ENCODE measurements around the gene PATL2.
"Not testable (repeated sequence)": the region's sequence is repeated elsewhere in the genome, so short reads cannot be mapped to it uniquely, and the experiment has no call there.

Gene PATL2

DNA sequence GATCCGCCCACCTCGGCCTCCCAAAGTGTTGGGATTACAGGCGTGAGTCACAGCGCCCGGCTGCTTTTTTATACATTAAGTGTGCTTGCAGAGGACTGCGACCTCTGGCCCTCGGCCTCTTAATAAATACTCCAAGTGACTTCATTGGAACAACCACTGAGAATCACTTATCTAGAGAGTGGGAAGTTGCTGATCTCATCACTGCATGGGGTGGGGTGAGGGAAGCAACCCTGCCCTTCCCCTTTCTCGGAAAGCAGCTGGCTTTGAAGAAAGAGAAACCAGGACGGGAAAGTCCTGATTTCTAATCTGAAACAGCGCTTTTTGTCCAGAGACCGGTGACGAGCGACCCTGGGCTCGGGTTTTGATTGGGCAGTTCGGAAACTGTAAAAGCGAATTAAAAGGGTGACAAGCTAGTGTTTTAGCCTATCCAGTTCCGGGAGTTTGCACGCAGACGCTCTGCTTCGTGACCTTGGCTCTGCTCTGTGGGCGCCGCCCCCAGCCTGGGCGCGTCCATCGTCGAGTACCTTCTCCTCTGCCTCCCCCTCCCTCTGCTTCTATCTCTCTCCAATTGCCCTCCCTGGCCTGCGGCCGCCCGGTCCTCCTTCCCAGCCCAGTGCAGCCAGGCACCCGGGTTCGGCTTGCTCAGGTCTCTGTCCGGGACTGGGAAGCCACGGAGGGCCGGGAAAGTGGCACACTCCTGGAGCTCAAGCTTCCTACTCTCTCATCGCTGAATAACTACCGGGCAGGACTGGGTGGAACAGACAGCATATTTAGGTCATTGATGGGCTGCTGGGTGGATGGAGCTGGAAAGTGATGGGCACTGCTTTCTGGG lies 17.7 kb upstream of the PATL2 start:
- H2AFZ ChIP-seq (ENCODE audit: low read length, unreplicated experiment), result peak overlapping the region; percentile 19
- H3K27me3 ChIP-seq (ENCODE audit: insufficient read depth, low read length), result no peaks in the 10 kb centered on the region
- peaks cover 11% of the 10 kb centered on the region for H3K36me3 ChIP-seq (ENCODE audit: insufficient read depth, low read length)
- peak overlapping the region; percentile 88 for H3K27ac ChIP-seq (ENCODE audit: low read depth, low read length)
- H3K4me3 ChIP-seq (ENCODE audit: low read depth, low read length), result peak overlapping the region; percentile 83
- peaks cover 29% of the 10 kb centered on the region for H3K79me2 ChIP-seq (ENCODE audit: control insufficient read depth, insufficient read depth, low read length, unreplicated experiment)
- H3K4me1 ChIP-seq (ENCODE audit: control insufficient read depth, insufficient read depth, low read length, unreplicated experiment), result peaks cover 33% of the 10 kb centered on the region

DNA sequence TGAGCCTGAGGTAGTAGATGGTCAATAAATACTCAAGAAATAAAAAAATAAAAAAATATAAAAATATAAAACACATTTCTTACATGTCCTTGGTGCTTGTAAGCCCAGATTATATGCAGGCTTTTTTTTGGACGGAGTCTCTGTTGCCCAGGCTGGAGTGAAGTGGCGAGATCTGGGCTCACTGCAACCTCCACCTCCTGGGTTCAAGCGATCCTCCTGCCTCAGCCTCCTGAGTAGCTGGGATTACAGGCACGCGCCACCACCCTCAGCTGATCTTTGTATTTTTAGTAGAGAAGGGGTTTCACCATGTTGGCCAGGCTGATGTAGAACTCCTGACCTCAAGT lies 17.1 kb upstream of the PATL2 start:
- not testable (repeated sequence) for H2AFZ ChIP-seq (ENCODE audit: low read length, unreplicated experiment); H3K27me3 ChIP-seq (ENCODE audit: insufficient read depth, low read length)
- H3K4me1 ChIP-seq (ENCODE audit: control insufficient read depth, insufficient read depth, low read length, unreplicated experiment), result peaks cover 33% of the 10 kb centered on the region
- peak overlapping the region; percentile 83 for H3K4me3 ChIP-seq (ENCODE audit: low read depth, low read length)
- peaks cover 29% of the 10 kb centered on the region for H3K79me2 ChIP-seq (ENCODE audit: control insufficient read depth, insufficient read depth, low read length, unreplicated experiment)
- peak overlapping the region; percentile 88 for H3K27ac ChIP-seq (ENCODE audit: low read depth, low read length)
- peaks cover 11% of the 10 kb centered on the region for H3K36me3 ChIP-seq (ENCODE audit: insufficient read depth, low read length)

DNA sequence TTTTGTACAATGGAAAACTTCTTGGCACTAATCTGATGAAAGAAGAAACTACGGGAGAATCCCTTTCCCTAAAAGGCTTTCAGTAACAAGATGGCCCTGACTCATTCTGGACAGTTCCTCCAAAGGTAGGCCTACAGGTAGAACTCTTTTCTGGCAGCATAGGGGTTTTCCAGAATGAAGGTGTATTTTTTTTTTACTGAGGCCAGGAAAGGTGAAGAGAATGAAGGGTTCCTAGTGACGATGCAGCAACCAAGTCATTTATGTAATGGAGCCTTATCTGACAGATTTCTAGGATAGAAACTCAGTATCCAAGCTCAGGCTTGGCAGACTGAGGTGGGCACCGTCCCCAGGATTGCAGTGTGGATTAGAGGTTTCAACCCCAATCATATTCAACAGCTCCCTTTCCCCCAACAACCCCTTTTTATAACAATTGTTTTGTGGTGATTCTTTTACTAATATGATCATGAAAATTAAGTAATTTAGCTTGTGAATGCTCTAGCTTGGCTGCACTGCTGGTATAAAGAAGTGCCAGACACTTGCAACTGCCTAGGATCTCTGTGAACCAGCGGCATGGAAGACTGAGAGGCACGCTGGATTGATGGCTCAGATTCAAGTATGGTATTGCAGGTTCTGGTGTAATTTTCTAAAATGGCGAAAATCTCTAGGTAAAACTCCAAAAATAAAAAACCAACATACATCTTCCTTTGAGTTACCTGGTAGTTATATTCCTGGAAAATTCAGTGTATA lies 16.5 kb upstream of the PATL2 start:
- H2AFZ ChIP-seq (ENCODE audit: low read length, unreplicated experiment), result no peak overlapping the region
- H3K27ac ChIP-seq (ENCODE audit: low read depth, low read length), result peak overlapping the region; percentile 88
- peaks cover 11% of the 10 kb centered on the region for H3K36me3 ChIP-seq (ENCODE audit: insufficient read depth, low read length)
- H3K4me3 ChIP-seq (ENCODE audit: low read depth, low read length), result peak overlapping the region; percentile 13; the same call in 1 of the 2 replicates
- no peaks in the 10 kb centered on the region for H3K27me3 ChIP-seq (ENCODE audit: insufficient read depth, low read length)
- peaks cover 29% of the 10 kb centered on the region for H3K79me2 ChIP-seq (ENCODE audit: control insufficient read depth, insufficient read depth, low read length, unreplicated experiment)
- H3K4me1 ChIP-seq (ENCODE audit: control insufficient read depth, insufficient read depth, low read length, unreplicated experiment), result peaks cover 33% of the 10 kb centered on the region

DNA sequence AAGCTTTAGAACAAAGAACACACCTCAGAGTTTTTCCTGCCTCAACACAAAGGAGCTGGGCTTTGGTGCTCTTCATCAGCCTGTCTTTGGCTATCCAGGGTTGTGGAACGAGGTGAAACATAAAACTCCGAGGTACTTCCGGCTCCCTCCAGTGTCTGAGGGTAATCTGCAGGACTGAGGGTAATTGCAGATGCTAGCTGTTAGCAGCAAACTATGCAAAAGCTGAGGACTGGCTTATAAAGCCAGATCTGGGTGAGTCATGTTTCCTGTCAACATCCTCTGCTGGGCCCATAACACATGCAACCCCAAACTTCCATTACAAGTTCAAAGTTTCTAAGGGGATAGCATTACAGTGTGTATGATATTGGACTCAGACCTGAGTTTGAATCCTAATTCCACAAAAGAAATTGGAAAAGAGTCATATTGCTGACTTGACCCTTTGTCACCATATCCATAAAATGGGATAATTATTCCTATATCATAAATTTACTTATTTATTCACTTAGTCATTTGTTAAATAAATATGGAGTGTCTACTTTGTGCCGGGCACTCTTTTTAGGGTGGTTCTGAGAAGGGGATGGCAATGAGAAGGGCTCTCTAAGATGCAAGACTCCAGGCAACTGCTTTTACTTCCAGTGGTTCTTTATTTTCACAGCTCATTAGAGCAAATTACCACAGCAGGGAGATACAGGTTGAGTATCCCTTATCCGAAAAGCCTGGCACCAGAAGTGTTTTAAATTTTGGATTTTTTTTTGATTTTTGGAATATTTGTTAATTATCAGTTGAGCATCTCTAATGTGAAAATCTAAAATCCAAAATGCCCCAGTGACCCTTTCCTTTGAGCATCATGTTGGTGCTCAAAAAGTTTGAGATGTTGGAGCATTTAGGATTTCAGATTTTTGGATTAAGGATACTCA lies 15.7 kb upstream of the PATL2 start:
- no peaks in the 10 kb centered on the region for H3K27me3 ChIP-seq (ENCODE audit: insufficient read depth, low read length)
- H3K4me3 ChIP-seq (ENCODE audit: low read depth, low read length), result peak overlapping the region; percentile 38; the same call in 1 of the 2 replicates
- H3K27ac ChIP-seq (ENCODE audit: low read depth, low read length), result peak overlapping the region; percentile 88
- H3K4me1 ChIP-seq (ENCODE audit: control insufficient read depth, insufficient read depth, low read length, unreplicated experiment), result peaks cover 31% of the 10 kb centered on the region
- peaks cover 6% of the 10 kb centered on the region for H3K36me3 ChIP-seq (ENCODE audit: insufficient read depth, low read length)
- H3K79me2 ChIP-seq (ENCODE audit: control insufficient read depth, insufficient read depth, low read length, unreplicated experiment), result peaks cover 27% of the 10 kb centered on the region
- H2AFZ ChIP-seq (ENCODE audit: low read length, unreplicated experiment), result peak overlapping the region; percentile 37

DNA sequence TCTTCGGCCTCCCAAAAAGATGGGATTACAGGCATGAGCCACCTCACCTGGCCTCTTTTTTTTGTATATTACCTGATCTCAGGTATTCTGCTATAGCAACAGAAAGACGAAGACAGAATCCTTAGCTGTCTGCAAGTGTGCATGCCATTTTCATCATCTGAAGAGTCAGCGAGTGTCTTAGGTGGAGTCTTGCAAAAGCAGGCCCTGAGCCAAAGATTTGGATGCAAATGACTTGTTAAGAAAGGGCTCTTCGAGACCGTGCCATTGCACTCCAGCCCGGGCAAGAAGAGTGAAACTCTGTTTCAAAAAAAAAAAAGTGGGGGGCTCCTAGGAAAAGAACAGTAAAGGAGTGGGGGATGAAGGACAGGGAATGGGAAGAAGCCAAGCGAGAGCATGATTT lies 15.0 kb upstream of the PATL2 start:
- Histone ChIP-seq H3K79me2 (ENCODE audit: control insufficient read depth, insufficient read depth, low read length, unreplicated experiment) (peaks cover 21% of the 10 kb centered on the region), H3K4me1 (ENCODE audit: control insufficient read depth, insufficient read depth, low read length, unreplicated experiment) (peaks cover 24% of the 10 kb centered on the region), H3K27me3 (ENCODE audit: insufficient read depth, low read length) (no peaks in the 10 kb centered on the region), H3K4me3 (ENCODE audit: low read depth, low read length) (peak overlapping the region; percentile 38; the same call in 1 of the 2 replicates), H2AFZ (ENCODE audit: low read length, unreplicated experiment) (peak overlapping the region; percentile 37), H3K36me3 (ENCODE audit: insufficient read depth, low read length) (no peaks in the 10 kb centered on the region), H3K27ac (ENCODE audit: low read depth, low read length) (peak overlapping the region; percentile 88)

DNA sequence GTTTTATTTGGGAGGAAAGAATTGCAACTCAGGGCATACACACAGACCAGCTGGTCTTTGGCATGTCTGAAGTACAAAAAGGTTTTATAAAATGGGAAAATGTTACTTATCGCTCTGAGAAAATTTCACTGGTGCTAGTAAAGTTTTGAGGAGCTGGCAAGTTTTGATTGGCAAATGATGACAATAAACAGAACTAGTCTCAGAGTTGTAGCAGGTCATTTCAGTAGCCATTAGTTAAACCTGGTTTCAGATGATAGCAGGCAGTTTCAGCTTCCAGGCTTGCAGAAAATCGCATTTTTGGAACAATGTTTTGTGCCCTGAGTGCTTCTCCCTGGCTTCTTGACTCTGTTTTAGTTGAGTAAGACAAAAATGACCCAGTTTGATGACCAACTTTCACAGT lies 10.9 kb upstream of the PATL2 start:
- H3K27me3 ChIP-seq (ENCODE audit: insufficient read depth, low read length), result no peaks in the 10 kb centered on the region
- no peak overlapping the region for H3K27ac ChIP-seq (ENCODE audit: low read depth, low read length)
- H2AFZ ChIP-seq (ENCODE audit: low read length, unreplicated experiment), result no peak overlapping the region
- peaks cover 21% of the 10 kb centered on the region for H3K4me1 ChIP-seq (ENCODE audit: control insufficient read depth, insufficient read depth, low read length, unreplicated experiment)
- H3K79me2 ChIP-seq (ENCODE audit: control insufficient read depth, insufficient read depth, low read length, unreplicated experiment), result peaks cover 3% of the 10 kb centered on the region
- peaks cover 23% of the 10 kb centered on the region for H3K36me3 ChIP-seq (ENCODE audit: insufficient read depth, low read length)
- H3K4me3 ChIP-seq (ENCODE audit: low read depth, low read length), result no peak overlapping the region

DNA sequence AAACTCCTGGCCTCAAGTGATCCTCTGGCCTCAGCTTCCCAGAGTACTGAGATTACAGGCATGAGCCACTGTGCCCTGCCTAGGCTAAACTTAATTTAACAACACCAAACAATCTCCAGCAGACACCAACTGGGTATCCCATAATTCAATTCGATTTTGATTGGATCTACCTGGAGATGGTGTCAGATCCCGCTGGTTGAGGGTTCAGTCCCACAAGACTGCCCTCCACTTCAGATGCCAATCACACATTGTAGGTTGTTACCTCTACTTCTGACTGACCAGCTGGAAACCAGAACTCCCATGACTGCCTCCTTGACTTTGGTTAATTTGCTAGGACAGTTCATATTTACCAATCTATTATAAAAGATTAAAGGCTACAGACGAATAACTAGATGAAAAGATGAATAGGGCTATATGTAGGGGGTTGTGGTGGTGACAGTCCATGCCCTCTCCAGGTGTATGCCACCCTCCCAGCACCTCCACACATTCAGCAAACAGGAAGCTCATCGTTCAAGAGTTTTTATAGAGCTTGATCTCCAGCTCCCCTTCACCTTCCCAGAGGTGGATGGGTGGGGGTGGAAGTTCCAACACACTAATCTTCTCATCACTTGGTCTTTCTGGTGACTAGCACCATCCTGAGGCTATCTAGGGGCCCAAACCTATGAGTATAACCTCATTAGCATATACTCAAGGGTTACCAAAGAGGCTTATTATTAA lies 9.5 kb upstream of the PATL2 start:
- H3K27ac ChIP-seq (ENCODE audit: low read depth, low read length), result no peak overlapping the region
- peaks cover 37% of the 10 kb centered on the region for H3K36me3 ChIP-seq (ENCODE audit: insufficient read depth, low read length)
- H3K79me2 ChIP-seq (ENCODE audit: control insufficient read depth, insufficient read depth, low read length, unreplicated experiment), result peaks cover 17% of the 10 kb centered on the region
- no peaks in the 10 kb centered on the region for H3K27me3 ChIP-seq (ENCODE audit: insufficient read depth, low read length)
- no peak overlapping the region for H3K4me3 ChIP-seq (ENCODE audit: low read depth, low read length)
- H2AFZ ChIP-seq (ENCODE audit: low read length, unreplicated experiment), result no peak overlapping the region
- peaks cover 16% of the 10 kb centered on the region for H3K4me1 ChIP-seq (ENCODE audit: control insufficient read depth, insufficient read depth, low read length, unreplicated experiment)

DNA sequence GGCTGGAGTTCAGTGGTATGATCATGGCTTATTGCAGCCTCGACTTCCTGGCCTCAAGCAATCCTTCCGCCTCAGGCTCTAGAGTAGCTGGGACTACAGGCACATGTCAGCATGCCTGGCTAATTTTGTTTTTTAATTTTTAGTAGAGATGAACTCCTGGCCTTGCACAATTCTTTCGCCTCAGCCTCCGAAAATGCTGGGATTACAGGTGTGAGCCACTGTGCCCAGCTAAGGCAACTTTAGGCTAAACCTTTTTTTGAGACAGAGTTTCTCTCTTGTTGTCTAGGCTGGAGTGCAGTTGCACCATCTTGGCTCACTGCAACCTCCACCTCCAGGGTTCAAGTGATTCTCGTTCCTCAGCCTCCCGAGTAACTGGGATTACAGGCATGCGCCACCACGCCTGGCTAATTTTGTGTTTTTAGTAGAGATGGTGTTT lies 8.9 kb upstream of the PATL2 start:
- H3K27ac ChIP-seq (ENCODE audit: low read depth, low read length); H2AFZ ChIP-seq (ENCODE audit: low read length, unreplicated experiment); H3K27me3 ChIP-seq (ENCODE audit: insufficient read depth, low read length); H3K4me3 ChIP-seq (ENCODE audit: low read depth, low read length): not testable (repeated sequence)
- Histone ChIP-seq H3K4me1 (ENCODE audit: control insufficient read depth, insufficient read depth, low read length, unreplicated experiment) (peaks cover 22% of the 10 kb centered on the region), H3K36me3 (ENCODE audit: insufficient read depth, low read length) (peaks cover 43% of the 10 kb centered on the region), H3K79me2 (ENCODE audit: control insufficient read depth, insufficient read depth, low read length, unreplicated experiment) (peaks cover 23% of the 10 kb centered on the region)

DNA sequence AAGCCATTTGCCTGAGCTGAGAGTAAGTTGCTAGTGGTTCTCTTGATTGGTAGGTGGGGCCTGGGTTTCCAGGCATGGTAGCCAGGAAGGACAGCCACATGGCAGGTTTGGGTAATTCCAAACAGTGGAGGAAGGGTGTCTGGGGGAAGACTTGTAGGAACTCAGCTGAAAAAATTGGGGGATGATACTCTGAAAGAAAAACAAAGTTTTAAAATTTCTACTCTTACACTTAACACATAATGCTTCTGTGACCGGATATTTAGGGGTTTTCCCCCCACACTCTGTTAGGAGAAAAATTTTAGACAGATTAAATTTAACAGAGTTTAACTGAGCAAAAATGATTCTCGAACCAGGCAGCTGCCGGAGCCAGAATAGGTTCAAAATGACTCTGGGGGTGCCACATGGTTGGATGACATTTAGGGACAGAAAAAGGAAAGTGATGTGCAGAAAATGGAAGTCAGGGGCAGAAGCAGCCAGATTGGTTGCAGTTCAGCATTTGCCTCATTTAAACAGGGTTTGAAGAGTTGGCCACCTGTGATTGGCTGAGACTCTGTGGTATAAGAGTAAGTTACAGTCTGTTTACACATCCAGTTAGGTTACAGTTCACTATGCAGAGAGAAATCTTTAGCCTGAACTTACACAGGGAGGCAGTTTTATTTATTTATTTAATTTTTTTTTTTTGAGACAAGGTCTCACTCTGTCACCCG lies 8.3 kb upstream of the PATL2 start:
- Histone ChIP-seq H3K4me3 (ENCODE audit: low read depth, low read length) (no peak overlapping the region), H3K4me1 (ENCODE audit: control insufficient read depth, insufficient read depth, low read length, unreplicated experiment) (peaks cover 27% of the 10 kb centered on the region), H3K27ac (ENCODE audit: low read depth, low read length) (peak overlapping the region; percentile 51), H3K36me3 (ENCODE audit: insufficient read depth, low read length) (peaks cover 46% of the 10 kb centered on the region), H3K79me2 (ENCODE audit: control insufficient read depth, insufficient read depth, low read length, unreplicated experiment) (peaks cover 29% of the 10 kb centered on the region), H2AFZ (ENCODE audit: low read length, unreplicated experiment) (no peak overlapping the region), H3K27me3 (ENCODE audit: insufficient read depth, low read length) (no peaks in the 10 kb centered on the region)
